OCI-LY7 (cell line): ENCODE data around the gene RXFP1. TPM values are rescaled to one million over a fixed set of nuclear protein-coding genes. Genes with fewer than 3 reads are reported as not detected.

Experiments
- BruUV-seq: library from RNA; stranded (reverse); fragments of 400-500 nt; replicated peaks from 2 replicates; lab custom pipeline; 2021; lab: Mats Ljungman, UMichigan
- CTCF ChIA-PET: fragments of 300-600 bp; sonication (Branson Sonifier 250); formaldehyde crosslinking; loops from one replicate; lab custom pipeline; 2022; ENCODE audit warnings: antibody characterized with exemption; ENCODE audit not compliant: unreplicated experiment; lab: Charles Lee
- POLR2A ChIA-PET: fragments of 300-600 bp; sonication (Branson Sonifier 250); formaldehyde crosslinking; loops from one replicate; lab custom pipeline; 2022; ENCODE audit warnings: antibody characterized with exemption; lab: Charles Lee
- DNase-seq: peaks from one replicate; pipeline ENCODE4 v3.0.0-alpha.2; 2015; ENCODE audit warnings: low spot score
- H2AFZ ChIP-seq: fragments of 200-600 bp; sonication (generic), shearing (Covaris generic); 2 replicates; pipeline ENCODE4 v1.6.1; 2014; ENCODE audit warnings: mild to moderate bottlenecking, antibody characterized with exemption, low read length, moderate library complexity
- H3K27ac ChIP-seq: fragments of 200-600 bp; sonication (generic); 2 replicates; pipeline ENCODE4 v1.5.1; 2014; ENCODE audit warnings: mixed run types, low read depth, mild to moderate bottlenecking, moderate library complexity, low read length, inconsistent platforms; ENCODE audit not compliant: poor library complexity, severe bottlenecking
- H3K36me3 ChIP-seq: fragments of 200-600 bp; sonication (generic); 2 replicates; pipeline ENCODE4 v1.6.1; 2014; ENCODE audit warnings: mild to moderate bottlenecking, antibody characterized with exemption, low read length, moderate library complexity, mixed read lengths; ENCODE audit not compliant: insufficient read depth
- H3K4me1 ChIP-seq: fragments of 200-600 bp; sonication (generic); 2 replicates; pipeline ENCODE4 v1.5.1; 2014; ENCODE audit warnings: mild to moderate bottlenecking, low read length; ENCODE audit not compliant: insufficient read depth, poor library complexity, severe bottlenecking
- H3K4me2 ChIP-seq: fragments of 200-600 bp; sonication (generic); 2 replicates; pipeline ENCODE4 v1.6.1; 2014; ENCODE audit warnings: mild to moderate bottlenecking, low read length
- H3K4me3 ChIP-seq: fragments of 200-600 bp; sonication (generic); 2 replicates; pipeline ENCODE4 v1.5.1; 2014; ENCODE audit warnings: mild to moderate bottlenecking, low read depth, low read length; ENCODE audit not compliant: poor library complexity, severe bottlenecking
- H3K79me2 ChIP-seq: fragments of 200-600 bp; sonication (generic); 2 replicates; pipeline ENCODE4 v1.6.1; 2016; ENCODE audit warnings: low read depth, mild to moderate bottlenecking, low read length, moderate library complexity, mixed read lengths; ENCODE audit not compliant: insufficient read depth
- H3K9me2 ChIP-seq: fragments of 200-600 bp; sonication (generic); 2 replicates; pipeline ENCODE4 v1.6.1; 2016; ENCODE audit warnings: mild to moderate bottlenecking, low read length, mixed read lengths; ENCODE audit not compliant: insufficient read depth
- H3K9me3 ChIP-seq: fragments of 200-600 bp; sonication (generic); 2 replicates; pipeline ENCODE4 v1.6.1; 2014; ENCODE audit warnings: mild to moderate bottlenecking, mixed run types, low read length, mixed read lengths
- H4K20me1 ChIP-seq: fragments of 200-600 bp; sonication (generic); 2 replicates; pipeline ENCODE4 v1.6.1; 2014; ENCODE audit warnings: mild to moderate bottlenecking, antibody characterized with exemption, low read length, moderate library complexity, mixed read lengths; ENCODE audit not compliant: insufficient read depth
- EZH2phosphoT487 ChIP-seq: fragments of 200-600 bp; sonication (generic); IDR thresholded peaks from 2 replicates; pipeline ENCODE4 v1.6.1; 2018; ENCODE audit warnings: low read depth, borderline replicate concordance, mild to moderate bottlenecking, mixed run types, antibody characterized with exemption, low read length, moderate library complexity, mixed read lengths
- intact Hi-C: fragments of 100-400 bp; cut with micrococcal nuclease; formaldehyde crosslinking; loops from one replicate; pipeline ENCODE4 v1.10.0; 2022; ENCODE audit not compliant: unreplicated experiment
- total RNA-seq, 2 experiments: library from RNA; depleted of rRNA in 1 of 2; stranded (reverse); fragments of >200 nt in 1 of 2; shearing (Covaris generic) in 1 of 2; gene quantifications; 2 replicates each; pipeline ENCODE4 v1.2.3, GENCODE V29; 2014 to 2022
- TF ChIP-seq, protein P1 (sequence below): fragments of 200-600 bp; sonication (generic); conservative IDR thresholded peaks from 2 replicates; pipeline ENCODE4 v1.5.1; 2014; ENCODE audit warnings: mild to moderate bottlenecking, antibody characterized with exemption, low read length, moderate library complexity, mixed read lengths

Gene RXFP1
- total RNA-seq, 2 experiments from 2014 or later: not detected

DNA sequence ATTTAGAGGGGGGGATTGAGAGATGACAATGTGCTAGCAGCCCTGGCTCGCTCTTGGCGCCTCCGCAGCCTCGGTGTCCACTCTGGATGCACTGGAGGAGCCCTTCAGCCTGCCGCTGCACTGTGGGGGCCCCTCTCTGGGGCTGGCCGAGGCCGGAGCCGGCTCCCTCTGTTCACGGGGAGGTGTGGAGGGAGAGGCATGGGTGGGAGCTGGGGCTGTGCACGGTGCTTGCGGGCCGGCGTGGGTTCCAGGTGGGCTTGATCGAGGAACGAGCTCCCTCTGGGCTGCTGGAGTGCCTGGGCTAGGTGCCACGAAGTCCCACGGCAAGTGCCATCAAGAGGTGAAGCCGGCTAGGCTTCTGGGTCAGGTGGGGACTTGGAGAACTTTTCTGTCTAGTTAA lies 143.1 kb downstream of the RXFP1 start:
- Histone ChIP-seq H4K20me1 (peaks cover 10% of the 10 kb centered on the region), H3K9me2 (no peaks in the 10 kb centered on the region), H3K36me3 (peaks cover 43% of the 10 kb centered on the region), H3K9me3 (no peaks in the 10 kb centered on the region), H3K79me2 (peaks cover 31% of the 10 kb centered on the region), H3K4me2 (no peak overlapping the region), H2AFZ (no peak overlapping the region), H3K4me3 (no peak overlapping the region), H3K4me1 (no peaks in the 10 kb centered on the region), H3K27ac (no peak overlapping the region)
- intact Hi-C loops: no loop called here
- TF ChIP-seq EZH2phosphoT487: no peak
- TF ChIP-seq, protein P1, sequence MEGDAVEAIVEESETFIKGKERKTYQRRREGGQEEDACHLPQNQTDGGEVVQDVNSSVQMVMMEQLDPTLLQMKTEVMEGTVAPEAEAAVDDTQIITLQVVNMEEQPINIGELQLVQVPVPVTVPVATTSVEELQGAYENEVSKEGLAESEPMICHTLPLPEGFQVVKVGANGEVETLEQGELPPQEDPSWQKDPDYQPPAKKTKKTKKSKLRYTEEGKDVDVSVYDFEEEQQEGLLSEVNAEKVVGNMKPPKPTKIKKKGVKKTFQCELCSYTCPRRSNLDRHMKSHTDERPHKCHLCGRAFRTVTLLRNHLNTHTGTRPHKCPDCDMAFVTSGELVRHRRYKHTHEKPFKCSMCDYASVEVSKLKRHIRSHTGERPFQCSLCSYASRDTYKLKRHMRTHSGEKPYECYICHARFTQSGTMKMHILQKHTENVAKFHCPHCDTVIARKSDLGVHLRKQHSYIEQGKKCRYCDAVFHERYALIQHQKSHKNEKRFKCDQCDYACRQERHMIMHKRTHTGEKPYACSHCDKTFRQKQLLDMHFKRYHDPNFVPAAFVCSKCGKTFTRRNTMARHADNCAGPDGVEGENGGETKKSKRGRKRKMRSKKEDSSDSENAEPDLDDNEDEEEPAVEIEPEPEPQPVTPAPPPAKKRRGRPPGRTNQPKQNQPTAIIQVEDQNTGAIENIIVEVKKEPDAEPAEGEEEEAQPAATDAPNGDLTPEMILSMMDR: no peak
- ChIA-PET POLR2A (interaction anchor here (0.8 kb wide), 1 partner anchor 10 kb away, joined by 3 read pairs; no protein-coding TSS in a partner anchor), CTCF (no interaction called here)
- no peak for DNase-seq
- BruUV-seq: no TSS peak

DNA sequence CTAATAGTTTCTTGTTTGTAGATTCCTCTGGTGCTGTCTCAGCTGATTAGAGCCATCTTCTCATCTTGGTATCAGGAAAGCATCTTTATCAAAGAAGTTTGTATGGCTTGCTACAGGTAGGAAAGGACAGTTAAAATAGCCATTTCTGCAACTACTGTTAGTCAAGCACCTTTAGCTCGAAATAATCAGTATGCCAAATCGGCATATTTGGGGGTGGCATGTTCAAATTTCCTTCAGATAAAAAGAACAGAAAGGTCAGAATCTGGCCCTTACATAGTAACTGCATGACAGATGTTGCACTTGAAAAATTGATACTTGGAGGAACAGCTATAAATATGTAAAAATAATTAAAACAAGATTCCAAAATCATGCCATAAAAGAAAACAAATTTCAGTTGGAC lies 145.2 kb downstream of the RXFP1 start:
- CTCF ChIA-PET: no interaction called here
- Histone ChIP-seq H3K4me1 (peaks cover 7% of the 10 kb centered on the region), H3K79me2 (peaks cover 49% of the 10 kb centered on the region), H3K27ac (no peak overlapping the region), H3K36me3 (peaks cover 43% of the 10 kb centered on the region), H3K9me2 (no peaks in the 10 kb centered on the region), H4K20me1 (peaks cover 20% of the 10 kb centered on the region), H3K9me3 (no peaks in the 10 kb centered on the region), H3K4me2 (no peak overlapping the region), H2AFZ (no peak overlapping the region), H3K4me3 (no peak overlapping the region)
- TF ChIP-seq EZH2phosphoT487: no peak
- TF ChIP-seq, protein P1: no peak
- POLR2A ChIA-PET: interaction anchor here (0.6 kb wide), 1 partner anchor 167 kb away, joined by 4 read pairs; no protein-coding TSS in a partner anchor
- intact Hi-C loops: no loop called here
- BruUV-seq: no TSS peak
- DNase-seq: no peak

DNA sequence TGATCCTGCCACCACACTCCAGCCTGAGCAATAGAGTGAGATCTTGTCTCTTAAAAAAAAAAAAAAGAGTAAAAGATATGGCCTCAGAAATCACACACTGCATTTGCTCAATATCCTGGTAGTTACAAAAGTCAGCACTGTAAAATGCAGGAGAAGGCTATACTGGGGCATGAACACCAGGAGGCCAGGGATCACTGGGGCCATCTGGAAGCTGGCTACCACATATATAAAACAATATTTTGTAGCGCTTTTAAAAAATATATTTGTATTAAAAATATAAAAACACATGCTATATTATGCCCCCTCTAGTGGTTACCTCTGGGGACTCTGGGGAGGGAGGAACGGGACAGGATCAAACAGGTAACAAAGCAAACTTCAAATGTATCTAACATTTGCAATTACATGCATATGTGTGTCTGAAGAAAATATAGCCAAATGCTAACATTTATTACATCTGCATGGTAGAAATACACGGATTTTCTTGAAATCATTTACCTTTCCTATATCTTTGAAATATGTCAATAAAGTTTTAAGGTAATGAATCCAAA lies 146.0 kb downstream of the RXFP1 start:
- peaks cover 50% of the 10 kb centered on the region for H3K79me2 ChIP-seq
- intact Hi-C loops: no loop called here
- BruUV-seq: no TSS peak
- peaks cover 20% of the 10 kb centered on the region for H4K20me1 ChIP-seq
- no peaks in the 10 kb centered on the region for H3K9me3 ChIP-seq
- H2AFZ ChIP-seq: no peak overlapping the region
- ChIA-PET CTCF (no interaction called here), POLR2A (no interaction called here)
- no peak overlapping the region for H3K4me2 ChIP-seq
- no peak overlapping the region for H3K4me3 ChIP-seq
- H3K36me3 ChIP-seq: peaks cover 43% of the 10 kb centered on the region
- DNase-seq: peak; percentile 31
- TF ChIP-seq EZH2phosphoT487: no peak
- TF ChIP-seq, protein P1: peak; percentile 78
- H3K9me2 ChIP-seq: no peaks in the 10 kb centered on the region
- H3K4me1 ChIP-seq: peaks cover 7% of the 10 kb centered on the region
- no peak overlapping the region for H3K27ac ChIP-seq
